ENCODE data around the gene ABCB1. TPM values are rescaled to one million over a fixed set of nuclear protein-coding genes. Genes with fewer than 3 reads are reported as not detected.

The ABCB1 gene
- total RNA-seq, 1 donor from 2014 or later: 4.1 TPM

DNA sequence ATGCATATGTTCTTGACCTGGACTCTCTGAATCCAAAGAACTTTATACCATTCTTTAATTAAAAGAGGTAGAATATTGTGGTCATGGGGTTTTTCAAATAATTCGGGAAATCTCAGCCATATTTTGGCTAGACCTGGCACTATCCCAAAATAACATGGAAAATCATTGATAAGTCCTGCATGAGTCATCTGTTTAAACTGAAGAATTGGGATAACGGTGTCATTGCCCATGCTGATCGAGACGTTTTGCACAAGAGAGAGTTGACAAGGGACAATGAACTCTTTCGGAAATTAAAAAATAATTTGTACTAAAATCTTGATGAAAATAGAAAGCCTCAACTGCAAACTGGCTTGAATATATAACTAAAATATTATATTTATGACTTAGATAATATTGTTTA lies 105.3 kb downstream of the ABCB1 start:
- no peak for ATAC-seq (ENCODE audit: low read depth)
- intact Hi-C loops (cut with micrococcal nuclease): loop anchor here (2.0 kb wide), 1 partner anchor 19 kb away; no protein-coding TSS in a partner anchor
- Mint-ChIP-seq H3K9me3 (peaks cover 3% of the 10 kb centered on the region), H3K4me1 (peaks cover 25% of the 10 kb centered on the region), H3K27ac (no peak overlapping the region), H3K27me3 (no peaks in the 10 kb centered on the region), H3K4me3 (no peak overlapping the region), H3K36me3 (ENCODE audit: low read depth) (no peaks in the 10 kb centered on the region)
- ChIA-PET POLR2A (no interaction called here), CTCF (interaction anchor here (1.3 kb wide), 1 partner anchor 11 kb away, joined by 5 read pairs; no protein-coding TSS in a partner anchor)
- TF ChIP-seq, protein P1, sequence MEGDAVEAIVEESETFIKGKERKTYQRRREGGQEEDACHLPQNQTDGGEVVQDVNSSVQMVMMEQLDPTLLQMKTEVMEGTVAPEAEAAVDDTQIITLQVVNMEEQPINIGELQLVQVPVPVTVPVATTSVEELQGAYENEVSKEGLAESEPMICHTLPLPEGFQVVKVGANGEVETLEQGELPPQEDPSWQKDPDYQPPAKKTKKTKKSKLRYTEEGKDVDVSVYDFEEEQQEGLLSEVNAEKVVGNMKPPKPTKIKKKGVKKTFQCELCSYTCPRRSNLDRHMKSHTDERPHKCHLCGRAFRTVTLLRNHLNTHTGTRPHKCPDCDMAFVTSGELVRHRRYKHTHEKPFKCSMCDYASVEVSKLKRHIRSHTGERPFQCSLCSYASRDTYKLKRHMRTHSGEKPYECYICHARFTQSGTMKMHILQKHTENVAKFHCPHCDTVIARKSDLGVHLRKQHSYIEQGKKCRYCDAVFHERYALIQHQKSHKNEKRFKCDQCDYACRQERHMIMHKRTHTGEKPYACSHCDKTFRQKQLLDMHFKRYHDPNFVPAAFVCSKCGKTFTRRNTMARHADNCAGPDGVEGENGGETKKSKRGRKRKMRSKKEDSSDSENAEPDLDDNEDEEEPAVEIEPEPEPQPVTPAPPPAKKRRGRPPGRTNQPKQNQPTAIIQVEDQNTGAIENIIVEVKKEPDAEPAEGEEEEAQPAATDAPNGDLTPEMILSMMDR (IDR thresholded peaks at IDR 0.05): no peak
- DNase-seq: no peak

DNA sequence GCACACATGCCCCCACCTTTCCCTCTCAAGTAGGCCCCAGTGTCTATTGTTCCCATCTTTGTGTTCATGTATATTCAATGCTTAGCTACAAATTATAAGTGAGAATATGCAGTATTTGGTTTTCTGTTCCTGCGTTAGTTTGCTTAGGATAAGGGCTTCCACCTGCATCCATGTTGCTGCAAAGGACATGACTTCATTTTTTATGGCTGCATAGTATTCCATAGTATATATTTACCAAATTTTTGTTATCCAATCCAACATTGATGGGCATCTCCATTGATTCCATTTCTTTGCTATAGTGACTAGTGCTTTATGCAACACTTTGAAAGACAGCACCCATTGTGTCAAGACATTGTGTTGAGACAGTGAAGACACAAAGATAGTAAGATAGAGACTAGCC lies 106.2 kb downstream of the ABCB1 start:
- intact Hi-C loops (cut with micrococcal nuclease): loop anchor here (2.0 kb wide), 1 partner anchor 18 kb away; no protein-coding TSS in a partner anchor
- ATAC-seq (ENCODE audit: low read depth): no peak
- no peak for DNase-seq
- Mint-ChIP-seq H3K27me3 (no peaks in the 10 kb centered on the region), H3K9me3 (peaks cover 3% of the 10 kb centered on the region), H3K4me3 (no peak overlapping the region), H3K4me1 (peaks cover 15% of the 10 kb centered on the region), H3K27ac (no peak overlapping the region), H3K36me3 (ENCODE audit: low read depth) (no peaks in the 10 kb centered on the region)
- TF ChIP-seq, protein P1 (IDR thresholded peaks at IDR 0.05): no peak
- CTCF ChIA-PET: interaction anchor here (1.3 kb wide), 1 partner anchor 11 kb away, joined by 5 read pairs; no protein-coding TSS in a partner anchor
- POLR2A ChIA-PET: no interaction called here

DNA sequence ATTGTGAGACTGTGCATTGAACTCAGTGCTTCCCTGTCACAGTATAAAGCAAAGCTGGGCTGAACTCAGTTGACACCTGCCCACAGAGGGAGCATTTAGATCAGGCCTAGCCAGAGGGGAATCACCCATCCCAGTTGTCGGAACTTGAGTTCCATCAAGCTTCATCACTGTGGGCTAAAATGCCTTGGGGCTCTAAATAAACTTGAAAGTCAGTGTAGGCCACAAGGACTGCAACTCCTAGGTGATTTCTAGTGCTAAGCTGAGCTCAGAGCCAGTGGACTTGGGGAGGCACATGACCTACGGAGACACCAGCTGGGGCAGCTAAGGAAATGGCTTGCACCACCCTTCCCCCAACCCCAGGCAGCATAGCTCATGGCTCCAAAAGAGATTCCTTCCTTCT lies 117.6 kb downstream of the ABCB1 start:
- intact Hi-C loops (cut with micrococcal nuclease): no loop called here
- TF ChIP-seq, protein P1 (IDR thresholded peaks at IDR 0.05): no peak
- ChIA-PET POLR2A (interaction anchor here (1.3 kb wide), 1 partner anchor 9 kb away, joined by 3 read pairs; no protein-coding TSS in a partner anchor), CTCF (no interaction called here)
- DNase-seq (no peak), ATAC-seq (ENCODE audit: low read depth) (no peak)
- Mint-ChIP-seq H3K9me3 (no peaks in the 10 kb centered on the region), H3K27ac (no peak overlapping the region), H3K4me1 (peaks cover 4% of the 10 kb centered on the region), H3K36me3 (ENCODE audit: low read depth) (no peaks in the 10 kb centered on the region), H3K27me3 (no peaks in the 10 kb centered on the region), H3K4me3 (no peak overlapping the region)

DNA sequence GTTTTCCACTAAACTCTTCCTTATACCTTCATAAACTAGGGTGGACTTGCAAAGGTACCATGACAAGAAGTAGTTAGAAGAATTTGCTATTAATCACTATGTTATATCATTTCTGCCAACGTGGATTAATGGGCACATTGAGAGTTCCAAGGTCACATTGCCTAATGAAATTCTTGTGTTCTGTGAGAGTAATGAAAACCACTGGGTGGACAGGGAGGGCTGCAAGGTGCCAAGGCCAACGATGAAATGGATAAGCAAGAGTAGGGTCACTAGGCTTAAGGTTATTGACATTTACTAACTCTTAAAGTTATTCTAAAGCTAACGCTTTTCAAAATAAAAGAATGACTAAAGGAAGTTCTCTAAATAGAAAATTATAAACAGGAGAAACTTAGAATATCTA lies 118.6 kb downstream of the ABCB1 start:
- POLR2A ChIA-PET: no interaction called here
- H3K27ac Mint-ChIP-seq: no peak overlapping the region
- H3K27me3 Mint-ChIP-seq: no peaks in the 10 kb centered on the region
- H3K36me3 Mint-ChIP-seq (ENCODE audit: low read depth): no peaks in the 10 kb centered on the region
- intact Hi-C loops (cut with micrococcal nuclease): no loop called here
- H3K4me3 Mint-ChIP-seq: no peak overlapping the region
- CTCF ChIA-PET: no interaction called here
- DNase-seq (no peak), ATAC-seq (ENCODE audit: low read depth) (no peak)
- TF ChIP-seq, protein P1 (IDR thresholded peaks at IDR 0.05): no peak
- H3K4me1 Mint-ChIP-seq: peaks cover 4% of the 10 kb centered on the region
- no peaks in the 10 kb centered on the region for H3K9me3 Mint-ChIP-seq

DNA sequence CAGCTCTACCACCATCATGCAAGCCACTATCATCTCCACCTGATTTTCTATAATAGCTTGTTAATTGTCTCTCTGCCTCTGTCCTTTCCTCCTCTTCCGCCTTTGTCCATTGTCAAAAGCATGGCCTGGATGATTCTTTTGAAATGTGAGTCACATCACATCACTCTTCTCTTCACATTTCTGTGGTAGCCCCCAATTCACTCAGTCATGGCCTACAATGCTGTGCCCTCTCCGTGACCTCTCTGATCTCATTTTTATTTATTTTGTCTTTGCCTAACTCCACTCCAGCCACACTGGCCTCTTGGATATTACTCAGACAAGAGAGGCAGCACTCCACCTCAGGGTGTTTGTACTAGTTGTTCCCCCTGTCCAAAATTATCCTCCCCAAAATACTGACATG lies 120.3 kb downstream of the ABCB1 start:
- no peak overlapping the region for H3K4me3 Mint-ChIP-seq
- H3K4me1 Mint-ChIP-seq: peaks cover 17% of the 10 kb centered on the region
- intact Hi-C loops (cut with micrococcal nuclease): no loop called here
- no peaks in the 10 kb centered on the region for H3K27me3 Mint-ChIP-seq
- H3K36me3 Mint-ChIP-seq (ENCODE audit: low read depth): no peaks in the 10 kb centered on the region
- no peak overlapping the region for H3K27ac Mint-ChIP-seq
- no peaks in the 10 kb centered on the region for H3K9me3 Mint-ChIP-seq
- ChIA-PET CTCF (interaction anchor here (1.2 kb wide), 1 partner anchor 25 kb away, joined by 3 read pairs; no protein-coding TSS in a partner anchor), POLR2A (interaction anchor here (0.5 kb wide), 1 partner anchor 158 kb away, joined by 3 read pairs; no protein-coding TSS in a partner anchor)
- DNase-seq (no peak), ATAC-seq (ENCODE audit: low read depth) (no peak)
- TF ChIP-seq, protein P1 (IDR thresholded peaks at IDR 0.05): no peak
